ENCODE results near the gene REG4.

DNA sequence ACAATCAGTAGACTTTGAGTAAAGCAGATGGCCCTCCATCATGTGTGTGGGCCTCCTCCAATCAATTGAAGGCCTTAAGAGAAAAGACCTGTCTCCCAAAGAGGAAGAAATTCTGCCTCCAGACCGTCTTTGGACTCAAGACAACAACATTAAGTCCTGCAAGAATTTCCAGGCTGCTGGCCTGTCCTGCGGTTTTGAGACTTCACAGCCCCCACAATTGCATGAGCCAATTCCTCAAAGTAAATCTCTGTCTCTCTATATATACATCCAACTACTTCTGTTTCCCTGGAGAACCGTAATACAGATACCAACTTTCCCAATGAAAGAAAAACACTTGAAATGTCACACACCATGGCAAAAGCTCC lies 16.4 kb downstream of the REG4 start:
- TF ChIP-seq, protein P1, sequence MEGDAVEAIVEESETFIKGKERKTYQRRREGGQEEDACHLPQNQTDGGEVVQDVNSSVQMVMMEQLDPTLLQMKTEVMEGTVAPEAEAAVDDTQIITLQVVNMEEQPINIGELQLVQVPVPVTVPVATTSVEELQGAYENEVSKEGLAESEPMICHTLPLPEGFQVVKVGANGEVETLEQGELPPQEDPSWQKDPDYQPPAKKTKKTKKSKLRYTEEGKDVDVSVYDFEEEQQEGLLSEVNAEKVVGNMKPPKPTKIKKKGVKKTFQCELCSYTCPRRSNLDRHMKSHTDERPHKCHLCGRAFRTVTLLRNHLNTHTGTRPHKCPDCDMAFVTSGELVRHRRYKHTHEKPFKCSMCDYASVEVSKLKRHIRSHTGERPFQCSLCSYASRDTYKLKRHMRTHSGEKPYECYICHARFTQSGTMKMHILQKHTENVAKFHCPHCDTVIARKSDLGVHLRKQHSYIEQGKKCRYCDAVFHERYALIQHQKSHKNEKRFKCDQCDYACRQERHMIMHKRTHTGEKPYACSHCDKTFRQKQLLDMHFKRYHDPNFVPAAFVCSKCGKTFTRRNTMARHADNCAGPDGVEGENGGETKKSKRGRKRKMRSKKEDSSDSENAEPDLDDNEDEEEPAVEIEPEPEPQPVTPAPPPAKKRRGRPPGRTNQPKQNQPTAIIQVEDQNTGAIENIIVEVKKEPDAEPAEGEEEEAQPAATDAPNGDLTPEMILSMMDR (IDR thresholded peaks at IDR 0.05; ENCODE audit: insufficient read depth, low read length) = no peak
- TF ChIP-seq SPI1 (IDR thresholded peaks at IDR 0.05; ENCODE audit: borderline replicate concordance, low read depth) = no peak
- no peak for TF ChIP-seq POLR2AphosphoS5 (IDR thresholded peaks at IDR 0.05; ENCODE audit: low read depth)
- TF ChIP-seq GABPA (IDR thresholded peaks at IDR 0.05; ENCODE audit: low read depth) = no peak

Data from HL-60 (cell line).